Transverse colon (tissue), 4 donors: Measurements from ENCODE around the gene CNNM2. TPM values are rescaled to one million over a fixed set of nuclear protein-coding genes. Genes with fewer than 3 reads are reported as not detected.
"Not testable (repeated sequence)": the region's sequence is repeated elsewhere in the genome, so short reads cannot be mapped to it uniquely, and the experiment has no call there.

ENCODE experiments used
- DNase-seq: peaks from one replicate; pipeline ENCODE4 v3.0.0-alpha.2; 2019
- H3K27ac ChIP-seq, 4 donors: fragments of 200-600 bp; sonication (generic); 2 replicates each; pipeline ENCODE4 v1.5.1; 2016 to 2018; ENCODE audit warnings: inconsistent platforms in 4 of 4
- H3K27me3 ChIP-seq: fragments of 200-600 bp; sonication (generic); 2 replicates; pipeline ENCODE4 v1.5.1; 2017; ENCODE audit warnings: inconsistent platforms
- H3K36me3 ChIP-seq, 4 donors: fragments of 200-600 bp; sonication (generic); 2 replicates each; pipeline ENCODE4 v1.5.1; 2017 to 2019; ENCODE audit warnings: inconsistent platforms in 4 of 4
- H3K4me1 ChIP-seq, 4 donors: fragments of 200-600 bp; sonication (generic); 2 replicates each; pipeline ENCODE4 v1.5.1; 2017 to 2020; ENCODE audit warnings: inconsistent platforms in 4 of 4
- H3K4me3 ChIP-seq, 4 donors: fragments of 200-600 bp; sonication (generic); 1 replicate in 1 of 4; 2 replicates in 3 of 4; pipeline versions ENCODE4 v1.5.1 to v1.6.1; 2017 to 2019; ENCODE audit warnings: inconsistent platforms in 4 of 4
- H3K9me3 ChIP-seq, 2 donors: fragments of 200-600 bp; sonication (generic); 2 replicates each; pipeline ENCODE4 v1.5.1; 2017 to 2019; ENCODE audit warnings: inconsistent platforms in 2 of 2
- EP300 ChIP-seq: sonication (generic); formaldehyde crosslinking; IDR thresholded peaks from one replicate; pipeline ENCODE4 v1.6.1; 2017; ENCODE audit warnings: antibody characterized with exemption, low read depth
- POLR2A ChIP-seq: fragments of 450-650 bp; IDR thresholded peaks from one replicate; pipeline ENCODE4 v1.6.1; 2016; ENCODE audit warnings: antibody characterized with exemption, mild to moderate bottlenecking, moderate library complexity
- POLR2AphosphoS5 ChIP-seq, 3 donors: sonication (generic); formaldehyde crosslinking; IDR thresholded peaks; one replicate each; pipeline ENCODE4 v1.6.1; 2016; ENCODE audit warnings: antibody characterized with exemption in 3 of 3
- WGBS, 2 donors: methylation state at CpG; one replicate each; pipeline ENCODE4 v1.1.5; 2018; ENCODE audit warnings: low coverage in 1 of 2; 5-methylcytosine and 5-hydroxymethylcytosine counted together
- in situ Hi-C, 4 donors: fragments of 200-750 bp; cut with MboI; loops; one replicate each; pipeline versions ENCODE4 v1.15.0 to v1.15.1; 2017; ENCODE audit warnings: low sequenced_read_pairs in 3 of 4, low pct_ligation_motif_present in 1 of 4, low pct_unique_long_range_greater_than_20kb in 1 of 4
- intact Hi-C: fragments of 100-400 bp; cut with DNase I; formaldehyde crosslinking; loops from one replicate; pipeline ENCODE4 v1.15.1; 2023; ENCODE audit warnings: low total_unique reads
- total RNA-seq, 4 donors: library from RNA; depleted of rRNA; stranded (reverse); fragments of >200 nt; gene quantifications; one replicate each; pipeline ENCODE4 v1.1.0, GENCODE V29; 2016
- TF ChIP-seq, protein P1 (sequence below), 5 experiments: fragments of 200-600 bp in 3 of 5; fragments of 450-650 bp in 2 of 5; sonication (generic) in 3 of 5; IDR thresholded peaks; 1 replicate in 2 of 5; 2 replicates in 3 of 5; pipeline ENCODE4 v1.5.1; 2016 to 2017; ENCODE audit warnings: antibody characterized with exemption in 5 of 5, inconsistent platforms in 3 of 5, mild to moderate bottlenecking in 2 of 5, moderate library complexity in 1 of 5

The CNNM2 gene
- total RNA-seq, 4 donors from 2014 or later: 48.0 to 144 (median 100) TPM

DNA sequence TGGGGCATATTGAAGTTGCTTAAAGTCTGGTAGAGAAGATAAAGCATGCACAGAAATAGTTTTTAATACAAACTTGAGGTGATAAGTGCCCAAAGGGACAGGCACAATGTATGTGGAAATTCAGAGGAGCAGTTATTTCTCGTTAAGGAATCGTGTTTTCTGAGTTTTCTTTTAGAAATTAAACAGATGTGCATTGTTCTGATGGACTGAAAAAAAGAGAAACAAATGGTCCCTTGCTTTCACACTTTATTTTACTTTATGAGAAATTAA, 45.6 kb downstream of the CNNM2 start:
- 88% methylated on average over 2 of the region's 2 CpGs for WGBS, 2 donors
- TF ChIP-seq, protein P1, sequence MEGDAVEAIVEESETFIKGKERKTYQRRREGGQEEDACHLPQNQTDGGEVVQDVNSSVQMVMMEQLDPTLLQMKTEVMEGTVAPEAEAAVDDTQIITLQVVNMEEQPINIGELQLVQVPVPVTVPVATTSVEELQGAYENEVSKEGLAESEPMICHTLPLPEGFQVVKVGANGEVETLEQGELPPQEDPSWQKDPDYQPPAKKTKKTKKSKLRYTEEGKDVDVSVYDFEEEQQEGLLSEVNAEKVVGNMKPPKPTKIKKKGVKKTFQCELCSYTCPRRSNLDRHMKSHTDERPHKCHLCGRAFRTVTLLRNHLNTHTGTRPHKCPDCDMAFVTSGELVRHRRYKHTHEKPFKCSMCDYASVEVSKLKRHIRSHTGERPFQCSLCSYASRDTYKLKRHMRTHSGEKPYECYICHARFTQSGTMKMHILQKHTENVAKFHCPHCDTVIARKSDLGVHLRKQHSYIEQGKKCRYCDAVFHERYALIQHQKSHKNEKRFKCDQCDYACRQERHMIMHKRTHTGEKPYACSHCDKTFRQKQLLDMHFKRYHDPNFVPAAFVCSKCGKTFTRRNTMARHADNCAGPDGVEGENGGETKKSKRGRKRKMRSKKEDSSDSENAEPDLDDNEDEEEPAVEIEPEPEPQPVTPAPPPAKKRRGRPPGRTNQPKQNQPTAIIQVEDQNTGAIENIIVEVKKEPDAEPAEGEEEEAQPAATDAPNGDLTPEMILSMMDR (IDR thresholded peaks at IDR 0.05): no peak
- no peak for TF ChIP-seq POLR2AphosphoS5 (IDR thresholded peaks at IDR 0.05)
- no peak for TF ChIP-seq POLR2A
- no peak for TF ChIP-seq EP300
- DNase-seq: no peak
- Histone ChIP-seq H3K4me3 (no peak overlapping the region), H3K27ac (no peak overlapping the region), H3K4me1 (peaks cover 3 to 42% (median 20%) of the 10 kb centered on the region in 4 donors), H3K36me3 (no peaks in the 10 kb centered on the region), H3K9me3 (no peaks in the 10 kb centered on the region), H3K27me3 (no peaks in the 10 kb centered on the region)
- intact Hi-C loops (no loop called here), in situ Hi-C loops (no loop called here)

DNA sequence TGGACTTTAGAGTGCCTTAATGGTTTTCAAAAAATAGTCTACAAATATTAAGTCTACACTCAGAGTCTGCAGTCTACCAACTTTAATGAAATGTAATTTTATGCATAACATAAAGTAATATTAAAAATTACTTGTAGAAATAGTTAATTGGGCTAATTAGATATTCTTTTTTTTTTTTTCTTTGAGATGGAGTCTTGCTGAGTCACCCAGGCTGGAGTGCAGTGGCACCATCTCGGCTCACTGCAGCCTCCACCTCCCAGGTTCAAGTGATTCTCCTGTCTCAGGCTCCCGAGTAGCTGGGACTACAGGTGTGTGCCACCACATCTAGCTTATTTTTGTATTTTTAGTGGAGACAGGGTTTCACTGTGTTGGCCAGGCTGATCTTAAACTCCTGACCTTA, 46.0 kb downstream of the CNNM2 start:
- WGBS, 2 donors: 90 to 94% methylated on average over 2 of the region's 2 CpGs
- H3K27ac ChIP-seq: peak overlapping the region in 2 of 4 donors; percentile 77 to 80
- H3K4me1 ChIP-seq: peaks cover 3 to 42% (median 20%) of the 10 kb centered on the region in 4 donors
- H3K4me3 ChIP-seq, H3K27me3 ChIP-seq, H3K36me3 ChIP-seq, H3K9me3 ChIP-seq, in situ Hi-C loops, intact Hi-C loops, DNase-seq: not testable (repeated sequence)

DNA sequence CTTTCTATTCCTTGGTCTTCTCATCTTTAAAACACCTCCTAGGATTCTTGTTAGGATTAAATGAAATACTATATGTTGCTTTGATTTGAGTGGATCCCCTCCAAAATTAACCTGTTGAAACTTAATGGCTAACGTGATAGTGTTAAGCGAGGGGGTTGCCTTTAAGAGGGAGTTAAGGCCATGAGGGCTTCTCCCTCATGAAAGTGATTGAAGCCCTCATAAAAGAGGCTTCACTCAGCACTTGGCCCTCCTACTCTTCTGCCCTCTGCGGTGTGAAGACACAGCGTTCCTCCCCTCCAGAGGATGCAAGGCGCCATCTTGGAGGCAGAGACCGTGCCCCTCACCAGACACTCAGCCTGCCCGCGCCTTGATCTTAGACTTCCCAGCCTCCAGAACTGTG, 46.6 kb downstream of the CNNM2 start:
- TF ChIP-seq, protein P1 (IDR thresholded peaks at IDR 0.05): no peak
- no peak for TF ChIP-seq EP300
- TF ChIP-seq POLR2AphosphoS5 (IDR thresholded peaks at IDR 0.05): no peak
- TF ChIP-seq POLR2A: no peak
- Histone ChIP-seq H3K9me3 (no peaks in the 10 kb centered on the region), H3K4me1 (peaks cover 3 to 42% (median 20%) of the 10 kb centered on the region in 4 donors), H3K27ac (peak overlapping the region; percentile 57 to 80 (median 76)), H3K36me3 (no peaks in the 10 kb centered on the region), H3K27me3 (no peaks in the 10 kb centered on the region), H3K4me3 (no peak overlapping the region)
- no peak for DNase-seq
- intact Hi-C loops (no loop called here), in situ Hi-C loops (no loop called here)
- 90 to 95% methylated on average over 4 to 8 of the region's 8 CpGs for WGBS, 2 donors

DNA sequence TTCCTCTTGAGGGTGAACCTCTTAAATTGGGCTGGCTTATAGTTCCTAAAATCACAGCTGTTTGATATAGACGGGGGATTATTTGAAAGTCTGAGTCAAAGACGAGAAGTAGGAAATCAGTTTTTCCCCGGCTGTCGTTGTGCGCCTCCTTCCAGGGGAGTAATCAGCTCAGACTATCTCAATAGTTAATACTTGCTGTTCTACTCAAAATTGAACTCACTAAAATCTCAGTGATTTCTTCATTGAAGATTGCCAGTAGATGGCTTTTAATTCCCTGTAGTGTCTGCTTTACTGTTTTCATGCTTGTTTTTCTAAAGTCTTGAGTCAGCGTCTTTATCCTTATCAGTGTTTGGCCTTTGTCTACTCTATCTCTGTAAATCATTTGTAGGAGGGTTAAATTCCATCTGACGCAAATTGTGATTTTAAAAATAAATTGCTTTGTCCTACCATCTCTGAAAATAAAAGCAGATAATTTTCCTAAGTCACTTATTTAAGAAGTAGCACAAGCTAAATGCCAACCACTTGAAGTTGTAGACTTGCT, 47.3 kb downstream of the CNNM2 start:
- Histone ChIP-seq H3K27ac (peak overlapping the region; percentile 57 to 80 (median 76)), H3K9me3 (no peaks in the 10 kb centered on the region), H3K27me3 (no peaks in the 10 kb centered on the region), H3K36me3 (no peaks in the 10 kb centered on the region), H3K4me1 (peaks cover 3 to 42% (median 20%) of the 10 kb centered on the region in 4 donors), H3K4me3 (no peak overlapping the region)
- 34 to 67% methylated on average over 7 of the region's 7 CpGs for WGBS, 2 donors
- intact Hi-C loops: no loop called here
- TF ChIP-seq, protein P1 (IDR thresholded peaks at IDR 0.05): no peak
- TF ChIP-seq POLR2A: no peak
- peak in 1 of 3 donors; percentile 22 for TF ChIP-seq POLR2AphosphoS5 (IDR thresholded peaks at IDR 0.05)
- TF ChIP-seq EP300: no peak
- no peak for DNase-seq
- in situ Hi-C loops: no loop called here

DNA sequence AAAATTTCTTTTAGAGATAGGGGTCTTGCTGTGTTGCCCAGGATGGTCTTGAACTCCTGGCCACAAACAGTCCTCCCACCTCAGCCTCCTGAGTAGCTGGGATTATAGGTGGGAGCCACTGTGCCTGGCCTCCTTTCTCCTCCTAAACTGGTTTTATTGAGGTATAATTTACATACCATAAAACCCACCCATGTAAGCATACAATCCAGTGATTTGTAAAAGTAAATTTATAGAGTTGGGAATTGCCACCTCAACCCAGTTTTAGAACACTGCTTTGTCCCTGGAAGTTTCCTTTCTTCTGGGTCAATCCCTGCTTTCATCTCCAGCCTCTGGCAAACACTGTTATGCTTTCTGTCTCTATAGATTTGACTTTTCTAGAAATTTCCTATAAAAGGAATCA, 49.0 kb downstream of the CNNM2 start:
- Histone ChIP-seq H3K27me3 (no peaks in the 10 kb centered on the region), H3K4me3 (no peak overlapping the region), H3K9me3 (no peaks in the 10 kb centered on the region), H3K27ac (peak overlapping the region; percentile 57 to 77 (median 71)), H3K4me1 (peaks cover 3 to 50% (median 20%) of the 10 kb centered on the region in 4 donors), H3K36me3 (no peaks in the 10 kb centered on the region)
- intact Hi-C loops (no loop called here), in situ Hi-C loops (no loop called here)
- TF ChIP-seq EP300: no peak
- TF ChIP-seq, protein P1 (IDR thresholded peaks at IDR 0.05): no peak
- DNase-seq: no peak
